Measurements from ENCODE around the gene MYO18A. TPM values are rescaled to one million over a fixed set of nuclear protein-coding genes. Genes with fewer than 3 reads are reported as not detected.

The MYO18A gene
- total RNA-seq, 4 donors from 2014 or later = 112 to 191 (median 136) TPM

- H3K27me3 ChIP-seq = no peaks in the 10 kb centered on the region
- H3K36me3 ChIP-seq = peaks cover 0 to 33% (median 11%) of the 10 kb centered on the region in 4 donors
- H3K9me3 ChIP-seq = no peaks in the 10 kb centered on the region
- H3K27ac ChIP-seq = no peak overlapping the region
- DNase-seq = no peak
- intact Hi-C loops (cut with DNase I; ENCODE audit: low total_unique reads) = loop anchor here (10.0 kb wide), 1 partner anchor 389 kb away; the partner anchor contains the start of genes NEK8 and TLCD1
- whole genome bisulfite sequencing, 2 donors (ENCODE audit: low coverage in 1 of 2) = 88 to 94% methylated on average over 2 to 5 of the region's 5 CpGs
- no peak for TF ChIP-seq POLR2AphosphoS5 (IDR thresholded peaks at IDR 0.05)
- TF ChIP-seq EP300 (IDR thresholded peaks at IDR 0.05; ENCODE audit: low read depth) = no peak
- no peak for TF ChIP-seq POLR2A (IDR thresholded peaks at IDR 0.05)
- TF ChIP-seq, protein P1, sequence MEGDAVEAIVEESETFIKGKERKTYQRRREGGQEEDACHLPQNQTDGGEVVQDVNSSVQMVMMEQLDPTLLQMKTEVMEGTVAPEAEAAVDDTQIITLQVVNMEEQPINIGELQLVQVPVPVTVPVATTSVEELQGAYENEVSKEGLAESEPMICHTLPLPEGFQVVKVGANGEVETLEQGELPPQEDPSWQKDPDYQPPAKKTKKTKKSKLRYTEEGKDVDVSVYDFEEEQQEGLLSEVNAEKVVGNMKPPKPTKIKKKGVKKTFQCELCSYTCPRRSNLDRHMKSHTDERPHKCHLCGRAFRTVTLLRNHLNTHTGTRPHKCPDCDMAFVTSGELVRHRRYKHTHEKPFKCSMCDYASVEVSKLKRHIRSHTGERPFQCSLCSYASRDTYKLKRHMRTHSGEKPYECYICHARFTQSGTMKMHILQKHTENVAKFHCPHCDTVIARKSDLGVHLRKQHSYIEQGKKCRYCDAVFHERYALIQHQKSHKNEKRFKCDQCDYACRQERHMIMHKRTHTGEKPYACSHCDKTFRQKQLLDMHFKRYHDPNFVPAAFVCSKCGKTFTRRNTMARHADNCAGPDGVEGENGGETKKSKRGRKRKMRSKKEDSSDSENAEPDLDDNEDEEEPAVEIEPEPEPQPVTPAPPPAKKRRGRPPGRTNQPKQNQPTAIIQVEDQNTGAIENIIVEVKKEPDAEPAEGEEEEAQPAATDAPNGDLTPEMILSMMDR (IDR thresholded peaks at IDR 0.05) = no peak
- in situ Hi-C loops (cut with MboI; ENCODE audit: low pct_ligation_motif_present in 1 of 4, low pct_unique_long_range_greater_than_20kb in 1 of 4, low sequenced_read_pairs in 3 of 4) = loop anchor here in 2 of 4 donors (5.0 to 10.0 kb wide), 2 partner anchors 147 to 149 kb away; no protein-coding TSS in a partner anchor
- no peaks in the 10 kb centered on the region for H3K4me1 ChIP-seq
- no peak overlapping the region for H3K4me3 ChIP-seq
These were observed 66.1 kb downstream of the MYO18A start for GRCh38 chr17:29114141-29114540.

DNA sequence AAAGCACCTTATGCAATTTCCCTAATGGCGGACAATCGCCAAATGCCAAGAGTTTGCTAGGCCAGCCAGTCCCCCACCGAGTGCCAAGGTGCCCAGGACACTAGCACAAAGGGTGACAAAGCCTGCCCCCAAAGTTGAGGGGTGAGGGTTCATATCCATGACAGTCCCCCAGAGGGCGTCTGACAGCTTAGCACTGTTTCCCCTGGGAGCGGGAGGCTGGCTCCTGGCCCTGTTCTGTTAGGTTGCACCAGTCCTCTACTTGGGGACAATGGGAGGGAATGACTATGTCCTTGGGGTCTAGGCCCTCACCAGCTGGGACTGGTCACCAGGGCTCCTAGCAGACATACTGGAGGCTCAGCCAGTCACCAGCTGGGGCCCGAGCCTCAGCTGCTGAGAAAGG, 66.9 kb downstream of the MYO18A start:
- no peak for DNase-seq
- H3K4me1 ChIP-seq = no peaks in the 10 kb centered on the region
- no peak overlapping the region for H3K4me3 ChIP-seq
- TF ChIP-seq POLR2A (IDR thresholded peaks at IDR 0.05) = no peak
- TF ChIP-seq POLR2AphosphoS5 (IDR thresholded peaks at IDR 0.05) = no peak
- TF ChIP-seq EP300 (IDR thresholded peaks at IDR 0.05; ENCODE audit: low read depth) = no peak
- TF ChIP-seq, protein P1 (IDR thresholded peaks at IDR 0.05) = no peak
- WGBS, 2 donors (ENCODE audit: low coverage in 1 of 2) = 88 to 93% methylated on average over 3 to 6 of the region's 6 CpGs
- H3K27me3 ChIP-seq = no peaks in the 10 kb centered on the region
- no peak overlapping the region for H3K27ac ChIP-seq
- peaks cover 0 to 27% (median 11%) of the 10 kb centered on the region in 4 donors for H3K36me3 ChIP-seq
- H3K9me3 ChIP-seq = no peaks in the 10 kb centered on the region
- in situ Hi-C loops (cut with MboI; ENCODE audit: low pct_ligation_motif_present in 1 of 4, low pct_unique_long_range_greater_than_20kb in 1 of 4, low sequenced_read_pairs in 3 of 4) (loop anchor here in 2 of 4 donors (5.0 to 10.0 kb wide), 2 partner anchors 146 to 149 kb away; no protein-coding TSS in a partner anchor), intact Hi-C loops (cut with DNase I; ENCODE audit: low total_unique reads) (loop anchor here (2.0 to 10.0 kb wide), 2 partner anchors 145 to 389 kb away; partner anchors contain the start of genes NEK8 and TLCD1)

DNA sequence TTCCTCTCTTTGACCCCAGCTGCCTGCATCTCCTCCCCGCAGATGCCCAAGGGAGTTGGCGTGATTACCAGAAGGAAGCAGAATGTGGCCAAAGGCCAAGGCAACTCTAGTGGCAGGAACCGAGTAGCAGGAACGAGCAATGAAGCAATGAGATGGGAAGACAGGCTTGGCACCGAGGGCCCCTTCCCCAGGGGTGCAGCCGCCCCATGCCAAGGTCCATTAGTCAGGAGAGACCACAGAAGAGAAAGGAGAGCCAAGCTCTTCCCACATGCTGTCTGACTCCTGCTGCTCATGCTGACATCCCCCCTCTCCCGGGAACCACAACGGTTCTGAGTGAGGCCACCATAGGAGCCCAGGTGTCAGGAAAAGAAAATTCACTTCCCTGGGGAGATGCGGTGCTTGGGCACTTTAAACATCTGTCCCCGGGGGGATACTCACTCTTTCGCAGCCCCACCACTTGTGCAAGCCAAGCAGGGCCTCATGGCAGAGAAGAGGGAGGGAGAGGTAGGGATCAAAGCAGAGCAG, 67.4 kb downstream of the MYO18A start:
- 63 to 79% methylated on average over 5 to 11 of the region's 11 CpGs for WGBS, 2 donors (ENCODE audit: low coverage in 1 of 2)
- TF ChIP-seq EP300 (IDR thresholded peaks at IDR 0.05; ENCODE audit: low read depth) = no peak
- no peak for TF ChIP-seq POLR2A (IDR thresholded peaks at IDR 0.05)
- TF ChIP-seq POLR2AphosphoS5 (IDR thresholded peaks at IDR 0.05) = no peak
- TF ChIP-seq, protein P1 (IDR thresholded peaks at IDR 0.05) = no peak
- no peak for DNase-seq
- Histone ChIP-seq H3K9me3 (no peaks in the 10 kb centered on the region), H3K4me3 (no peak overlapping the region), H3K27ac (no peak overlapping the region), H3K27me3 (no peaks in the 10 kb centered on the region), H3K36me3 (peaks cover 0 to 27% (median 13%) of the 10 kb centered on the region in 4 donors), H3K4me1 (no peaks in the 10 kb centered on the region)
- intact Hi-C loops (cut with DNase I; ENCODE audit: low total_unique reads) (loop anchor here (2.0 to 10.0 kb wide), 2 partner anchors 144 to 388 kb away; partner anchors contain the start of genes NEK8 and TLCD1), in situ Hi-C loops (cut with MboI; ENCODE audit: low pct_ligation_motif_present in 1 of 4, low pct_unique_long_range_greater_than_20kb in 1 of 4, low sequenced_read_pairs in 3 of 4) (loop anchor here in 2 of 4 donors (5.0 to 10.0 kb wide), 2 partner anchors 146 to 148 kb away; no protein-coding TSS in a partner anchor)

- TF ChIP-seq, protein P1 (IDR thresholded peaks at IDR 0.05) = peak; percentile 70 to 89 (median 79)
- no peak for TF ChIP-seq EP300 (IDR thresholded peaks at IDR 0.05; ENCODE audit: low read depth)
- intact Hi-C loops (cut with DNase I; ENCODE audit: low total_unique reads) (loop anchor here (2.0 to 10.0 kb wide), 2 partner anchors 143 to 387 kb away; partner anchors contain the start of genes NEK8 and TLCD1), in situ Hi-C loops (cut with MboI; ENCODE audit: low pct_ligation_motif_present in 1 of 4, low pct_unique_long_range_greater_than_20kb in 1 of 4, low sequenced_read_pairs in 3 of 4) (loop anchor here in 2 of 4 donors (5.0 to 10.0 kb wide), 2 partner anchors 145 to 147 kb away; no protein-coding TSS in a partner anchor)
- Histone ChIP-seq H3K27ac (no peak overlapping the region), H3K27me3 (no peaks in the 10 kb centered on the region), H3K36me3 (peaks cover 0 to 30% (median 15%) of the 10 kb centered on the region in 4 donors), H3K9me3 (no peaks in the 10 kb centered on the region), H3K4me3 (no peak overlapping the region), H3K4me1 (no peaks in the 10 kb centered on the region)
- WGBS, 2 donors (ENCODE audit: low coverage in 1 of 2) = 12 to 37% methylated on average over 9 to 17 of the region's 20 CpGs
- peak; percentile 68 for DNase-seq
These were observed 68.2 kb downstream of the MYO18A start for GRCh38 chr17:29111816-29112499.
